Measurements from ENCODE around the gene ADAMTSL3.
"Not testable (repeated sequence)": the region's sequence is repeated elsewhere in the genome, so short reads cannot be mapped to it uniquely, and the experiment has no call there.

The ADAMTSL3 gene

DNA sequence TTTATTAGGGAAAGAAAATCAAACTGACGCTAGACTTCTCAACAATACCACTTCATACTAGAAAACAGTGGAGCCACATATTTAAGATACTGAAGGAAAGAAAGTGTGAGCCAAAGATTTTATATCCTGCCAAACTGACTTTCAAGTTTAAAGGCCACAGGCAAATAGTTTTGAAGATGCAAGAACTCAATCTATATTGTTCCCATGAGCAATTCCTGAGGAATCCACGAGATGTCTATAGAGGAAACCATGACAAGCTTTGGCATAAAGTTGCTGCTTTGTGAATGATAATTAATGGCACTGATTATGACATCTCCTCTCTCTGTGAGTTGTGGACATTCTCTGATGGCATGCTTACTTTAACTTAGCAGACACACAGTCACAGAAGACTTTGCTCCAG, 305.6 kb downstream of the ADAMTSL3 start:
- H3K36me3 ChIP-seq (ENCODE audit: insufficient read depth, low read length), result no peaks in the 10 kb centered on the region
- no peaks in the 10 kb centered on the region for H3K79me2 ChIP-seq (ENCODE audit: insufficient read depth, low read length)
- H2AFZ ChIP-seq (ENCODE audit: low read length), result no peak overlapping the region
- no peak overlapping the region for H3K9ac ChIP-seq (ENCODE audit: low read depth, low read length, poor library complexity, severe bottlenecking)
- no peaks in the 10 kb centered on the region for H3K27me3 ChIP-seq (ENCODE audit: insufficient read depth, low read length, poor library complexity, severe bottlenecking)
- H3F3A ChIP-seq (ENCODE audit: low read depth), result no peaks in the 10 kb centered on the region
- no peaks in the 10 kb centered on the region for H4K20me1 ChIP-seq (ENCODE audit: insufficient read depth, low read length, poor library complexity, severe bottlenecking)
- H3K9me3 ChIP-seq (ENCODE audit: insufficient read depth, low read depth, low read length), result no peaks in the 10 kb centered on the region
- no peak for TF ChIP-seq EZH2phosphoT487 (IDR thresholded peaks at IDR 0.05; ENCODE audit: borderline replicate concordance)
- TF ChIP-seq, protein P1, sequence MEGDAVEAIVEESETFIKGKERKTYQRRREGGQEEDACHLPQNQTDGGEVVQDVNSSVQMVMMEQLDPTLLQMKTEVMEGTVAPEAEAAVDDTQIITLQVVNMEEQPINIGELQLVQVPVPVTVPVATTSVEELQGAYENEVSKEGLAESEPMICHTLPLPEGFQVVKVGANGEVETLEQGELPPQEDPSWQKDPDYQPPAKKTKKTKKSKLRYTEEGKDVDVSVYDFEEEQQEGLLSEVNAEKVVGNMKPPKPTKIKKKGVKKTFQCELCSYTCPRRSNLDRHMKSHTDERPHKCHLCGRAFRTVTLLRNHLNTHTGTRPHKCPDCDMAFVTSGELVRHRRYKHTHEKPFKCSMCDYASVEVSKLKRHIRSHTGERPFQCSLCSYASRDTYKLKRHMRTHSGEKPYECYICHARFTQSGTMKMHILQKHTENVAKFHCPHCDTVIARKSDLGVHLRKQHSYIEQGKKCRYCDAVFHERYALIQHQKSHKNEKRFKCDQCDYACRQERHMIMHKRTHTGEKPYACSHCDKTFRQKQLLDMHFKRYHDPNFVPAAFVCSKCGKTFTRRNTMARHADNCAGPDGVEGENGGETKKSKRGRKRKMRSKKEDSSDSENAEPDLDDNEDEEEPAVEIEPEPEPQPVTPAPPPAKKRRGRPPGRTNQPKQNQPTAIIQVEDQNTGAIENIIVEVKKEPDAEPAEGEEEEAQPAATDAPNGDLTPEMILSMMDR (conservative IDR thresholded peaks at IDR 0.05; ENCODE audit: low read length), result no peak
- H3K4me2 ChIP-seq (ENCODE audit: low read depth, low read length, poor library complexity, severe bottlenecking), result no peak overlapping the region
- no peaks in the 10 kb centered on the region for H3K4me1 ChIP-seq (ENCODE audit: insufficient read depth, low read length, poor library complexity, severe bottlenecking)
- no peak overlapping the region for H3K4me3 ChIP-seq (ENCODE audit: low read length, poor library complexity, severe bottlenecking)
- H3K9me2 ChIP-seq (replicated peaks; ENCODE audit: low read depth, low read length), result no peaks in the 10 kb centered on the region

DNA sequence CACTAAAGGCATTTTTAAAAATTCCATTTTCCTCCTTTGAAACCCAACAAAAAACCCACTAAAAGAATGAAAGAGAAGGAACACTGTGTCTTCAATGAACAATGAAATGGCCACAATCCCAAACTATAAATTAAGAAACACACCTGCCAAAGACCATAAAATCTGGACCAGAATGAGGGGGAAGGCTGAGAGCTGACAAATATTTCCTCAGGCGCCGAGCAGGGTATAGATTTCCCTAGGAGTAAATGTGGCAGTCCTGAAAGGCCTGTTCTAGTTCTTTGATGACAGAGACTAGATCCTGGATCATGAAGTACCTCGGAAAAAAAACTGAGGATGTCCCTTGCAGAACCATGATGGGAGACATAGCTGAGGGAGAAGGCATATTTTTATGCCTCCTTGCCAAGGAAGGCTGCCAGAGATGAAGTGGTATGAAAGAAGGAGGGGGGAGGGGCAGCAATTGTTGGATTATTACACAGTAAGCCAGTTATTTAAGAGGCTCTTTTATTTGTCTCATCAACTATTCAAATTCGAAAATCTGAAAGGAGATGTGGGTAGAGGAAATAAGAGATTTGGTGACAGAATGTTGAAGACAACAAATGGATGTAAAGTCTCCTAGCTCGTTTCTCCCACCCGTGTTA, 306.4 kb downstream of the ADAMTSL3 start:
- no peak overlapping the region for H3K4me2 ChIP-seq (ENCODE audit: low read depth, low read length, poor library complexity, severe bottlenecking)
- no peaks in the 10 kb centered on the region for H3K9me3 ChIP-seq (ENCODE audit: insufficient read depth, low read depth, low read length)
- no peaks in the 10 kb centered on the region for H3K79me2 ChIP-seq (ENCODE audit: insufficient read depth, low read length)
- no peaks in the 10 kb centered on the region for H3F3A ChIP-seq (ENCODE audit: low read depth)
- H2AFZ ChIP-seq (ENCODE audit: low read length), result no peak overlapping the region
- H3K9me2 ChIP-seq (replicated peaks; ENCODE audit: low read depth, low read length), result no peaks in the 10 kb centered on the region
- no peaks in the 10 kb centered on the region for H3K4me1 ChIP-seq (ENCODE audit: insufficient read depth, low read length, poor library complexity, severe bottlenecking)
- no peak overlapping the region for H3K4me3 ChIP-seq (ENCODE audit: low read length, poor library complexity, severe bottlenecking)
- H4K20me1 ChIP-seq (ENCODE audit: insufficient read depth, low read length, poor library complexity, severe bottlenecking), result no peaks in the 10 kb centered on the region
- no peak overlapping the region for H3K9ac ChIP-seq (ENCODE audit: low read depth, low read length, poor library complexity, severe bottlenecking)
- H3K27me3 ChIP-seq (ENCODE audit: insufficient read depth, low read length, poor library complexity, severe bottlenecking), result no peaks in the 10 kb centered on the region
- H3K36me3 ChIP-seq (ENCODE audit: insufficient read depth, low read length), result no peaks in the 10 kb centered on the region
- TF ChIP-seq, protein P1 (conservative IDR thresholded peaks at IDR 0.05; ENCODE audit: low read length), result no peak
- TF ChIP-seq EZH2phosphoT487 (IDR thresholded peaks at IDR 0.05; ENCODE audit: borderline replicate concordance), result no peak

DNA sequence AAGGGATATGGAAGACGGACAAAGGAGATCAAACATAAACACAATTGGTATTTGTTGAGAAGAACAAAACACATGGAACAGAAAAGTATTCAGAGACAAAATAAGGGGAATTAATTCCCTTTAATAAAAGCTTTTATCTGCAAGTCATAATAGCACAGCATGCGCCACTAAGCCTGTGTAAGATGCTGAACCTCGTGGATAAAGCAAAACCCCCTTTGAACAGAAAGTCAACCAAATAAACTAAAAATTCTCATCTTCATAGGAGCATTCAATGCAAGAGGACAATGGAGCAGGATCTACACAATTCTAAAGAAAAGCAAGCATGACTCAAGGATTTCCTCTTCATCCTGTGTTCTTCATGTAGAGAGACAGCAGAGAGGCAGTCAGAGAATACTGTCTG, 307.4 kb downstream of the ADAMTSL3 start:
- H4K20me1 ChIP-seq (ENCODE audit: insufficient read depth, low read length, poor library complexity, severe bottlenecking), result no peaks in the 10 kb centered on the region
- no peak for TF ChIP-seq EZH2phosphoT487 (IDR thresholded peaks at IDR 0.05; ENCODE audit: borderline replicate concordance)
- TF ChIP-seq, protein P1 (conservative IDR thresholded peaks at IDR 0.05; ENCODE audit: low read length), result no peak
- H3K4me3 ChIP-seq (ENCODE audit: low read length, poor library complexity, severe bottlenecking), result no peak overlapping the region
- no peaks in the 10 kb centered on the region for H3K27me3 ChIP-seq (ENCODE audit: insufficient read depth, low read length, poor library complexity, severe bottlenecking)
- H3K9me2 ChIP-seq (replicated peaks; ENCODE audit: low read depth, low read length), result no peaks in the 10 kb centered on the region
- H3K79me2 ChIP-seq (ENCODE audit: insufficient read depth, low read length), result no peaks in the 10 kb centered on the region
- H3K4me1 ChIP-seq (ENCODE audit: insufficient read depth, low read length, poor library complexity, severe bottlenecking), result no peaks in the 10 kb centered on the region
- no peaks in the 10 kb centered on the region for H3F3A ChIP-seq (ENCODE audit: low read depth)
- H3K9ac ChIP-seq (ENCODE audit: low read depth, low read length, poor library complexity, severe bottlenecking), result no peak overlapping the region
- H3K4me2 ChIP-seq (ENCODE audit: low read depth, low read length, poor library complexity, severe bottlenecking), result no peak overlapping the region
- H2AFZ ChIP-seq (ENCODE audit: low read length), result no peak overlapping the region
- no peaks in the 10 kb centered on the region for H3K36me3 ChIP-seq (ENCODE audit: insufficient read depth, low read length)
- H3K9me3 ChIP-seq (ENCODE audit: insufficient read depth, low read depth, low read length), result no peaks in the 10 kb centered on the region

DNA sequence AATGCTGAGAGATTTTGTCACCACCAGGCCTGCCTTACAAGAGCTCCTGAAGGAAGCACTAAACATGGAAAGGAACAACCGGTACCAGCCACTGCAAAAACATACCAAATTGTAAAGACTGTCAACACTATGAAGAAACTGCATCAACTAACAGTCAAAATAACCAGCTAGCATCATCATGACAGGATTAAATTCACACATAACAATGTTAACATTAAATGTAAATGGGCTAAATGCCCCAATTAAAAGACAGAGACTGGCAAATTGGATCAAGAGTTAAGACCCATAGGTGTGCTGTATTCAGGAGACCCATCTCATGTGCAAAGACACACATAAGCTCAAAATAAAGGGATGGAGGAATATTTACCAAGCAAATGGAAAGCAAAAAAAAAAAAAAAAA, 311.0 kb downstream of the ADAMTSL3 start:
- not testable (repeated sequence) for H3K4me2 ChIP-seq (ENCODE audit: low read depth, low read length, poor library complexity, severe bottlenecking); H3K9ac ChIP-seq (ENCODE audit: low read depth, low read length, poor library complexity, severe bottlenecking); H3K9me3 ChIP-seq (ENCODE audit: insufficient read depth, low read depth, low read length); H3K4me3 ChIP-seq (ENCODE audit: low read length, poor library complexity, severe bottlenecking); H3K4me1 ChIP-seq (ENCODE audit: insufficient read depth, low read length, poor library complexity, severe bottlenecking); H3K27me3 ChIP-seq (ENCODE audit: insufficient read depth, low read length, poor library complexity, severe bottlenecking); H2AFZ ChIP-seq (ENCODE audit: low read length); H3F3A ChIP-seq (ENCODE audit: low read depth); H3K79me2 ChIP-seq (ENCODE audit: insufficient read depth, low read length); H3K9me2 ChIP-seq (replicated peaks; ENCODE audit: low read depth, low read length); H4K20me1 ChIP-seq (ENCODE audit: insufficient read depth, low read length, poor library complexity, severe bottlenecking); H3K36me3 ChIP-seq (ENCODE audit: insufficient read depth, low read length)
